ENCODE measurements around the gene CFAP53.
"Not testable (repeated sequence)": the region's sequence is repeated elsewhere in the genome, so short reads cannot be mapped to it uniquely, and the experiment has no call there.

The CFAP53 gene

DNA sequence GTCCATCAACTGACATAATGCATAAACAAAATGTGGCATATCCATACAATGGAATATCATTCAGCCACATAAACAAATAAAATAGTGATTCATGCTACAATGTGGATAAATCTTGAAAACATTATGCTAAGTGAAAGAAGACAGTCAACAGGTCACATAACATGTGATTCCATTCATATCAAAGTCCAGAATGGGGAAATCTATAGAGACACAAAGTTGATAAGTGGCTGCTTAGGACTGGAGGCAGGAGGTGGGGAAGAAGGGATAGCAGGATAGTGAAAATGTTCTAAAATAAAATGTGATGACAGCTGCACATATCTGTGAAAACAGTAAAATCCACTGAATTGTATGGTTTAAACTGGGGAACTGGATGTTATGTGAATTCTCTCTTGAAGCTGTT, 18.7 kb downstream of the CFAP53 start:
- no peaks in the 10 kb centered on the region for H3K9me3 ChIP-seq
- TF ChIP-seq, protein P1, sequence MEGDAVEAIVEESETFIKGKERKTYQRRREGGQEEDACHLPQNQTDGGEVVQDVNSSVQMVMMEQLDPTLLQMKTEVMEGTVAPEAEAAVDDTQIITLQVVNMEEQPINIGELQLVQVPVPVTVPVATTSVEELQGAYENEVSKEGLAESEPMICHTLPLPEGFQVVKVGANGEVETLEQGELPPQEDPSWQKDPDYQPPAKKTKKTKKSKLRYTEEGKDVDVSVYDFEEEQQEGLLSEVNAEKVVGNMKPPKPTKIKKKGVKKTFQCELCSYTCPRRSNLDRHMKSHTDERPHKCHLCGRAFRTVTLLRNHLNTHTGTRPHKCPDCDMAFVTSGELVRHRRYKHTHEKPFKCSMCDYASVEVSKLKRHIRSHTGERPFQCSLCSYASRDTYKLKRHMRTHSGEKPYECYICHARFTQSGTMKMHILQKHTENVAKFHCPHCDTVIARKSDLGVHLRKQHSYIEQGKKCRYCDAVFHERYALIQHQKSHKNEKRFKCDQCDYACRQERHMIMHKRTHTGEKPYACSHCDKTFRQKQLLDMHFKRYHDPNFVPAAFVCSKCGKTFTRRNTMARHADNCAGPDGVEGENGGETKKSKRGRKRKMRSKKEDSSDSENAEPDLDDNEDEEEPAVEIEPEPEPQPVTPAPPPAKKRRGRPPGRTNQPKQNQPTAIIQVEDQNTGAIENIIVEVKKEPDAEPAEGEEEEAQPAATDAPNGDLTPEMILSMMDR (IDR thresholded peaks at IDR 0.05), result no peak
- no peaks in the 10 kb centered on the region for H3K4me1 ChIP-seq (ENCODE audit: control insufficient read depth in 1 of 2, insufficient read depth in 1 of 2, low read depth in 1 of 2, low read length in 1 of 2)

DNA sequence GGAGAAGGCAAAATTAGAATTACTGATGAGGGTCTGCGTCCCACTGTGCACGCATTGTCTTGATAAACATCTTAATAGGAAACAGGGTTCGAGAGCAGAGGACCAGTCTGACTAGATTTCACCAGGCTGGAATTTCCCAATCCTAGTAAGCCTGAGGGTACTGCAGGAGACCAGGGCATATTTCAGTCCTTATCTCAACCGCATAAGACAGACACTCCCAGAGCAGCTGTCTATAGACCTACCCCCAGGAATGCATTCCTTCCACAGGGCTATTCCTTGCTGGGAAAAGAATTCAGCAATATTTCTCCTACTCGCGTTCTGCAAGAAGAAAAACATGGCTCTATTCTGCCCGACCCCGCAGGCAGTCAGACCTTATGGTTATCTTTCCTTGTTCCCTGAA, 24.5 kb downstream of the CFAP53 start:
- not testable (repeated sequence) for H3K36me3 ChIP-seq; H3K27ac ChIP-seq; H3K27me3 ChIP-seq; H3K9me3 ChIP-seq; H3K4me1 ChIP-seq (ENCODE audit: control insufficient read depth in 1 of 2, insufficient read depth in 1 of 2, low read depth in 1 of 2, low read length in 1 of 2); H3K4me3 ChIP-seq (ENCODE audit: low read depth in 1 of 2, low read length in 1 of 2)

More for the DNA sequence above, 18.7 kb downstream of the CFAP53 start:
- Histone ChIP-seq H3K27ac (no peak overlapping the region), H3K36me3 (no peaks in the 10 kb centered on the region), H3K27me3 (no peaks in the 10 kb centered on the region), H3K4me3 (ENCODE audit: low read depth in 1 of 2, low read length in 1 of 2) (no peak overlapping the region)

DNA sequence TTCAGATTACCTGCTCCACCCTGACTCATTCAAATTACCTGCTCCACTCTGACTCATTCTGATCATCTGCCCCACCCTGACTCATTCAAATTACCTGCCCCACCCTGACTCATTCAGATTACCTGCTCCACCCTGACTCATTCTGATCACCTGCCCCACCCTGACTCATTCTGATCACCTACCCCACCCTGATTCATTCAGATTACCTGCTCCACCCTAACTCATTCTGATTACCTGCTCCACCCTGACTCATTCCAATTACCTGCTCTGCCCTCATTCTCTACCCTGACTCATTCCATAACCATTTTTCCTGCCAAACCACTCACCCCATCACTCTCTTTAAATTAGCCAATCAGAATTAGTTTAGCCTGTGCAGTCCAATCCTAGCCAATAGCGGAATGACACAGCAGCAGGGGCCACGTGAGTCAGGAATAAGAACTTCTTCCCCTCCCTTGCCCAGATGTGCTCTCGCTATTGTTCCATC, 26.2 kb downstream of the CFAP53 start:
- Histone ChIP-seq H3K27me3 (peaks cover 6% of the 10 kb centered on the region), H3K9me3 (no peaks in the 10 kb centered on the region), H3K36me3 (no peaks in the 10 kb centered on the region), H3K27ac (no peak overlapping the region), H3K4me3 (ENCODE audit: low read depth in 1 of 2, low read length in 1 of 2) (no peak overlapping the region), H3K4me1 (ENCODE audit: control insufficient read depth in 1 of 2, insufficient read depth in 1 of 2, low read depth in 1 of 2, low read length in 1 of 2) (no peaks in the 10 kb centered on the region)
- TF ChIP-seq, protein P1 (IDR thresholded peaks at IDR 0.05), result no peak

DNA sequence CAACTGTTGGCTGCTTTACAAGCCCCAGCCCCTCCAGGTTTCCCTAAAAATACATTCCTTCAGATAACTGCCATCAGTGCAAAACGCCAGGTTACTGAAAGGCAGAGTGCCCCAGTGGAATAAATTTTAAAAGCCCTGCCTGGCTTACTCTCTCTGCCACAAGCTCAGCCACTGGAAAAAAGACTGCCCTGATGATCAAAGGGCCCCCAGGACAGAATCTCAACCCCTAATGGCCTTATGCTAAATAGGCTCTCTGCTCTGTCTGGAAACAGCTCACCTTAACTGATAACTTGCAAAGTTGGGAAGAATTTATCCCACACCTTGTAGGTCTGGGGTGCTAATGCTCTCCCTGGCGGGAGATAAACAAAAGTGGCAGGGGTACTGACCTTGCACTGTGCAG, 33.9 kb downstream of the CFAP53 start:
- no peaks in the 10 kb centered on the region for H3K9me3 ChIP-seq
- H3K4me1 ChIP-seq (ENCODE audit: control insufficient read depth in 1 of 2, insufficient read depth in 1 of 2, low read depth in 1 of 2, low read length in 1 of 2), result no peaks in the 10 kb centered on the region
- H3K4me3 ChIP-seq (ENCODE audit: low read depth in 1 of 2, low read length in 1 of 2), result no peak overlapping the region
- peaks cover 39% of the 10 kb centered on the region for H3K27me3 ChIP-seq
- no peak overlapping the region for H3K27ac ChIP-seq
- no peaks in the 10 kb centered on the region for H3K36me3 ChIP-seq
- TF ChIP-seq, protein P1 (IDR thresholded peaks at IDR 0.05), result no peak

DNA sequence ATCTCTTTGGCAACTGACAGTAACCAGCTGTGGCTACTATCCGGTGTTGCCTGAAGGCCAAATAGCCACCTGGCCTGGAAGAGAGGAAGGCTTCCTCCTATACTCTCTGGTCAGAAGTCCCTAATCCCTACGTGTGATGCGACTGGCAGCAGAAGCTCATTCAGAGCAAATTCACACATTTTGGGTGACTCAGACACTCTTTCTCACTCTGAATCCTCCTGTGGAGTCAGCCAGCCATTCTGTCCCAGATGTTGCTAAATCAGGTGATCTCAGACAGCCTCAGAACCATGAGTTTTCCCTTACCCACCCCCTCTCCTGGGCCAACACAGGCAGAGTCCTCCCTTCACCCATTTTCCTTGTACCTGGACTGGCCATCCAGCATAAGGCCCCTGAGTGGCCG, 34.7 kb downstream of the CFAP53 start:
- H3K27ac ChIP-seq, result no peak overlapping the region
- no peaks in the 10 kb centered on the region for H3K36me3 ChIP-seq
- TF ChIP-seq, protein P1 (IDR thresholded peaks at IDR 0.05), result no peak
- H3K9me3 ChIP-seq, result no peaks in the 10 kb centered on the region
- H3K4me1 ChIP-seq (ENCODE audit: control insufficient read depth in 1 of 2, insufficient read depth in 1 of 2, low read depth in 1 of 2, low read length in 1 of 2), result no peaks in the 10 kb centered on the region
- H3K27me3 ChIP-seq, result peaks cover 39% of the 10 kb centered on the region
- no peak overlapping the region for H3K4me3 ChIP-seq (ENCODE audit: low read depth in 1 of 2, low read length in 1 of 2)

DNA sequence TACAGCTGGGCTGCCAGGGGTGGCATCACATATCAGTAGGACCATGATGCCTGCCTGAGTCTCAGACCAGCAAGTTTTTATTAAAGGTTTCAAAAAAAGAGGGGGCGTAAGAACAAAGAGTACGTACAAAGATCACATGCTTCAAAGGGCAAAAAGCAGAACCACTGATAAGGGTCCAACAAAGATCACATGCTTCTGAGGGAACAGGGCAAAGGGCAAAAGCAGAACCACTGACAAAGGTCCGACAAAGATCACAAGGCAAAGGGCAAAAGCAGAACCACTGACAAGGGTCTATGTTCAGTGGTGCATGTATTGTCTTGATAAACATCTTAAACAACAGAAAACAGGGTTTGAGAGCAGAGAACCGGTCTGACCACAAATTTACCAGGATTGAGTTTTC, 46.0 kb downstream of the CFAP53 start:
- peaks cover 34% of the 10 kb centered on the region for H3K27me3 ChIP-seq
- not testable (repeated sequence) for H3K4me1 ChIP-seq (ENCODE audit: control insufficient read depth in 1 of 2, insufficient read depth in 1 of 2, low read depth in 1 of 2, low read length in 1 of 2)

More for the DNA sequence above, 46.0 kb downstream of the CFAP53 start:
- not testable (repeated sequence) for H3K36me3 ChIP-seq; H3K27ac ChIP-seq; H3K4me3 ChIP-seq (ENCODE audit: low read depth in 1 of 2, low read length in 1 of 2)
- H3K9me3 ChIP-seq, result peaks cover 10% of the 10 kb centered on the region

All from neutrophil (primary cell).